ENCODE results near the gene NEUROG3.

DNA sequence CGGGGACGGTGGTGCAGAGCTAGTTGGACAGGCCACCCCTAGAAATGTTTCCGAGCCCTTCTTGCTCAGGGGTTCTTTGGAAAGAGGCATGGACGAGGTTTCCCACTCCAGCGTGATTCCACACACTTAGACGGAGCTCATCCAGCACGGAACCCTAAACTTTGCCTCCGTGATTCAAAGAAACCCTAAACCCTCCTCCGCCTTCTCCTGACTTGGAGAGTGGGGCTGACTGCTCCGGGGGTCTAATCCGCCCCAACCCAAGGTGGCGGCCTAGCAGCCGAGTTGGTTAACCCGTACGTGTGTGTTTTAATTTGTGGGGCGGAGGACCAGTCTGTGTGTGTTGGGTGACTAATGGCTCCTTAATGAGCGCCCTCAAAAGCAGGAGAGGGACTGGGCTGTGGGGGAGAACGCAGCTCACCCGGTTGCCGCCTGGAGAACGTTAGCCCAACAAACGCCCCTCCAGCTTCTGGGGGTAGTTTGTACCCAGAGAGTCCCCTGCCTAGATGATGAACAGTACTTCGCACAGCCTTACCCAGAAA lies 3.8 kb downstream of the NEUROG3 start:
- TF ChIP-seq, protein P1, sequence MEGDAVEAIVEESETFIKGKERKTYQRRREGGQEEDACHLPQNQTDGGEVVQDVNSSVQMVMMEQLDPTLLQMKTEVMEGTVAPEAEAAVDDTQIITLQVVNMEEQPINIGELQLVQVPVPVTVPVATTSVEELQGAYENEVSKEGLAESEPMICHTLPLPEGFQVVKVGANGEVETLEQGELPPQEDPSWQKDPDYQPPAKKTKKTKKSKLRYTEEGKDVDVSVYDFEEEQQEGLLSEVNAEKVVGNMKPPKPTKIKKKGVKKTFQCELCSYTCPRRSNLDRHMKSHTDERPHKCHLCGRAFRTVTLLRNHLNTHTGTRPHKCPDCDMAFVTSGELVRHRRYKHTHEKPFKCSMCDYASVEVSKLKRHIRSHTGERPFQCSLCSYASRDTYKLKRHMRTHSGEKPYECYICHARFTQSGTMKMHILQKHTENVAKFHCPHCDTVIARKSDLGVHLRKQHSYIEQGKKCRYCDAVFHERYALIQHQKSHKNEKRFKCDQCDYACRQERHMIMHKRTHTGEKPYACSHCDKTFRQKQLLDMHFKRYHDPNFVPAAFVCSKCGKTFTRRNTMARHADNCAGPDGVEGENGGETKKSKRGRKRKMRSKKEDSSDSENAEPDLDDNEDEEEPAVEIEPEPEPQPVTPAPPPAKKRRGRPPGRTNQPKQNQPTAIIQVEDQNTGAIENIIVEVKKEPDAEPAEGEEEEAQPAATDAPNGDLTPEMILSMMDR (IDR thresholded peaks at IDR 0.05) = no peak
- no peak for TF ChIP-seq POLR2A (IDR thresholded peaks at IDR 0.05)
- TF ChIP-seq POLR2AphosphoS5 (IDR thresholded peaks at IDR 0.05) = no peak

Data from stomach (tissue), 4 donors.